OCI-LY7 (cell line): Measurements from ENCODE around the gene EGFR. TPM values are rescaled to one million over a fixed set of nuclear protein-coding genes. Genes with fewer than 3 reads are reported as not detected.

Source experiments
- BruUV-seq: library from RNA; stranded (reverse); fragments of 400-500 nt; replicated peaks from 2 replicates; lab custom pipeline; 2021; lab: Mats Ljungman, UMichigan
- CTCF ChIA-PET: fragments of 300-600 bp; sonication (Branson Sonifier 250); formaldehyde crosslinking; loops from one replicate; lab custom pipeline; 2022; ENCODE audit warnings: antibody characterized with exemption; ENCODE audit not compliant: unreplicated experiment; lab: Charles Lee
- POLR2A ChIA-PET: fragments of 300-600 bp; sonication (Branson Sonifier 250); formaldehyde crosslinking; loops from one replicate; lab custom pipeline; 2022; ENCODE audit warnings: antibody characterized with exemption; lab: Charles Lee
- DNase-seq: peaks from one replicate; pipeline ENCODE4 v3.0.0-alpha.2; 2015; ENCODE audit warnings: low spot score
- H2AFZ ChIP-seq: fragments of 200-600 bp; sonication (generic), shearing (Covaris generic); 2 replicates; pipeline ENCODE4 v1.6.1; 2014; ENCODE audit warnings: mild to moderate bottlenecking, antibody characterized with exemption, low read length, moderate library complexity
- H3K27ac ChIP-seq: fragments of 200-600 bp; sonication (generic); 2 replicates; pipeline ENCODE4 v1.5.1; 2014; ENCODE audit warnings: mixed run types, low read depth, mild to moderate bottlenecking, moderate library complexity, low read length, inconsistent platforms; ENCODE audit not compliant: poor library complexity, severe bottlenecking
- H3K36me3 ChIP-seq: fragments of 200-600 bp; sonication (generic); 2 replicates; pipeline ENCODE4 v1.6.1; 2014; ENCODE audit warnings: mild to moderate bottlenecking, antibody characterized with exemption, low read length, moderate library complexity, mixed read lengths; ENCODE audit not compliant: insufficient read depth
- H3K4me1 ChIP-seq: fragments of 200-600 bp; sonication (generic); 2 replicates; pipeline ENCODE4 v1.5.1; 2014; ENCODE audit warnings: mild to moderate bottlenecking, low read length; ENCODE audit not compliant: insufficient read depth, poor library complexity, severe bottlenecking
- H3K4me2 ChIP-seq: fragments of 200-600 bp; sonication (generic); 2 replicates; pipeline ENCODE4 v1.6.1; 2014; ENCODE audit warnings: mild to moderate bottlenecking, low read length
- H3K4me3 ChIP-seq: fragments of 200-600 bp; sonication (generic); 2 replicates; pipeline ENCODE4 v1.5.1; 2014; ENCODE audit warnings: mild to moderate bottlenecking, low read depth, low read length; ENCODE audit not compliant: poor library complexity, severe bottlenecking
- H3K79me2 ChIP-seq: fragments of 200-600 bp; sonication (generic); 2 replicates; pipeline ENCODE4 v1.6.1; 2016; ENCODE audit warnings: low read depth, mild to moderate bottlenecking, low read length, moderate library complexity, mixed read lengths; ENCODE audit not compliant: insufficient read depth
- H3K9me2 ChIP-seq: fragments of 200-600 bp; sonication (generic); 2 replicates; pipeline ENCODE4 v1.6.1; 2016; ENCODE audit warnings: mild to moderate bottlenecking, low read length, mixed read lengths; ENCODE audit not compliant: insufficient read depth
- H3K9me3 ChIP-seq: fragments of 200-600 bp; sonication (generic); 2 replicates; pipeline ENCODE4 v1.6.1; 2014; ENCODE audit warnings: mild to moderate bottlenecking, mixed run types, low read length, mixed read lengths
- H4K20me1 ChIP-seq: fragments of 200-600 bp; sonication (generic); 2 replicates; pipeline ENCODE4 v1.6.1; 2014; ENCODE audit warnings: mild to moderate bottlenecking, antibody characterized with exemption, low read length, moderate library complexity, mixed read lengths; ENCODE audit not compliant: insufficient read depth
- EZH2phosphoT487 ChIP-seq: fragments of 200-600 bp; sonication (generic); IDR thresholded peaks from 2 replicates; pipeline ENCODE4 v1.6.1; 2018; ENCODE audit warnings: low read depth, borderline replicate concordance, mild to moderate bottlenecking, mixed run types, antibody characterized with exemption, low read length, moderate library complexity, mixed read lengths
- intact Hi-C: fragments of 100-400 bp; cut with micrococcal nuclease; formaldehyde crosslinking; loops from one replicate; pipeline ENCODE4 v1.10.0; 2022; ENCODE audit not compliant: unreplicated experiment
- total RNA-seq, 2 experiments: library from RNA; depleted of rRNA in 1 of 2; stranded (reverse); fragments of >200 nt in 1 of 2; shearing (Covaris generic) in 1 of 2; gene quantifications; 2 replicates each; pipeline ENCODE4 v1.2.3, GENCODE V29; 2014 to 2022
- TF ChIP-seq, protein P1 (sequence below): fragments of 200-600 bp; sonication (generic); conservative IDR thresholded peaks from 2 replicates; pipeline ENCODE4 v1.5.1; 2014; ENCODE audit warnings: mild to moderate bottlenecking, antibody characterized with exemption, low read length, moderate library complexity, mixed read lengths

EGFR gene
- total RNA-seq, 2 experiments from 2014 or later = 0.27 TPM; not detected in 1

DNA sequence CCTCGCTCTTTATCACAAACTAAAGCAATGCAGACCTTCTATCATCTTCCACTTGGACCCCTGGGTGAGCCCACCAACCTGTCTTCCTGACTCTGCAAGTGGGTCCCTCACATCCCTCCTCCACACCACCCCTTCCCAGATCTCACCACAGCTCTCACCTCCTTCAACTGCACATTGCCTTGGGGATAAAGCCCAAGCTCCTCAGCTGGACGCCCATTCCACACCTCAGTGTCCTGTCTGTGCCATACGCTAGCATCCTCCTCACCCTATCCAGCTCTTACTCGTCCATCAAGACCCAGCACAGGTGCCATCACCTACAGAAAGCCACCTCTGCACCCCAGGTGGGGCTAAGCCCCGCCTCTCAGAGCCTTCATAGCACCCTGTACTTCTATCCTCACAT lies 205.3 kb downstream of the EGFR start:
- no TSS peak for BruUV-seq
- DNase-seq = no peak
- H3K27ac ChIP-seq = no peak overlapping the region
- no peaks in the 10 kb centered on the region for H3K4me1 ChIP-seq
- no peaks in the 10 kb centered on the region for H3K36me3 ChIP-seq
- ChIA-PET CTCF (no interaction called here), POLR2A (interaction anchor here (0.5 kb wide), 1 partner anchor 402 kb away, joined by 3 read pairs; no protein-coding TSS in a partner anchor)
- no peaks in the 10 kb centered on the region for H3K9me3 ChIP-seq
- H4K20me1 ChIP-seq = no peaks in the 10 kb centered on the region
- no peak overlapping the region for H3K4me2 ChIP-seq
- no peaks in the 10 kb centered on the region for H3K9me2 ChIP-seq
- TF ChIP-seq, protein P1, sequence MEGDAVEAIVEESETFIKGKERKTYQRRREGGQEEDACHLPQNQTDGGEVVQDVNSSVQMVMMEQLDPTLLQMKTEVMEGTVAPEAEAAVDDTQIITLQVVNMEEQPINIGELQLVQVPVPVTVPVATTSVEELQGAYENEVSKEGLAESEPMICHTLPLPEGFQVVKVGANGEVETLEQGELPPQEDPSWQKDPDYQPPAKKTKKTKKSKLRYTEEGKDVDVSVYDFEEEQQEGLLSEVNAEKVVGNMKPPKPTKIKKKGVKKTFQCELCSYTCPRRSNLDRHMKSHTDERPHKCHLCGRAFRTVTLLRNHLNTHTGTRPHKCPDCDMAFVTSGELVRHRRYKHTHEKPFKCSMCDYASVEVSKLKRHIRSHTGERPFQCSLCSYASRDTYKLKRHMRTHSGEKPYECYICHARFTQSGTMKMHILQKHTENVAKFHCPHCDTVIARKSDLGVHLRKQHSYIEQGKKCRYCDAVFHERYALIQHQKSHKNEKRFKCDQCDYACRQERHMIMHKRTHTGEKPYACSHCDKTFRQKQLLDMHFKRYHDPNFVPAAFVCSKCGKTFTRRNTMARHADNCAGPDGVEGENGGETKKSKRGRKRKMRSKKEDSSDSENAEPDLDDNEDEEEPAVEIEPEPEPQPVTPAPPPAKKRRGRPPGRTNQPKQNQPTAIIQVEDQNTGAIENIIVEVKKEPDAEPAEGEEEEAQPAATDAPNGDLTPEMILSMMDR = no peak
- TF ChIP-seq EZH2phosphoT487 = no peak
- H3K79me2 ChIP-seq = no peaks in the 10 kb centered on the region
- intact Hi-C loops = loop anchor here (5.0 kb wide), 1 partner anchor 767 kb away; no protein-coding TSS in a partner anchor
- H2AFZ ChIP-seq = no peak overlapping the region
- H3K4me3 ChIP-seq = no peak overlapping the region

DNA sequence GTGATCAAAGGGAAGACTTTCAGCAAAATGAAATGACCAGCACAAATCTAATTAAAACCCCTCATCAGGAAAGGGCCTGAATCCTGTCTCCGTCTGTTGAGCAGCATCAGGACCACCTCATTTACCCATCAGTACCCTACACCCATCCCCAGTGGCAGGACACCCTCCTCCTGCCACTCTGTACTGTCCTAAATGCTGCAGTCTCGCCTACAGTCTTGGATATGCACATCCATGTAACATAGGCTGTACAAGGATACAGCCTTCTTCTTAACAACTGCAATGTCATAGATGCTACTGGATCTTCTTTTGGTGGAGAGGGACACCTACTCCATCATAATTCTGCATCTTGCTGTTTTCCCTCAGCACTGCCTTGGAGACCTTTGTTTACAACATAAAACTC lies 206.0 kb downstream of the EGFR start:
- TF ChIP-seq EZH2phosphoT487 = no peak
- H3K4me3 ChIP-seq = no peak overlapping the region
- CTCF ChIA-PET = no interaction called here
- no peaks in the 10 kb centered on the region for H3K9me3 ChIP-seq
- no peak overlapping the region for H3K4me2 ChIP-seq
- H3K36me3 ChIP-seq = no peaks in the 10 kb centered on the region
- H4K20me1 ChIP-seq = no peaks in the 10 kb centered on the region
- intact Hi-C loops = loop anchor here (5.0 kb wide), 1 partner anchor 768 kb away; no protein-coding TSS in a partner anchor
- no peak overlapping the region for H2AFZ ChIP-seq
- H3K27ac ChIP-seq = no peak overlapping the region
- no peak for DNase-seq
- H3K4me1 ChIP-seq = no peaks in the 10 kb centered on the region
- no peaks in the 10 kb centered on the region for H3K79me2 ChIP-seq
- no peaks in the 10 kb centered on the region for H3K9me2 ChIP-seq
- POLR2A ChIA-PET = no interaction called here
- BruUV-seq = no TSS peak

DNA sequence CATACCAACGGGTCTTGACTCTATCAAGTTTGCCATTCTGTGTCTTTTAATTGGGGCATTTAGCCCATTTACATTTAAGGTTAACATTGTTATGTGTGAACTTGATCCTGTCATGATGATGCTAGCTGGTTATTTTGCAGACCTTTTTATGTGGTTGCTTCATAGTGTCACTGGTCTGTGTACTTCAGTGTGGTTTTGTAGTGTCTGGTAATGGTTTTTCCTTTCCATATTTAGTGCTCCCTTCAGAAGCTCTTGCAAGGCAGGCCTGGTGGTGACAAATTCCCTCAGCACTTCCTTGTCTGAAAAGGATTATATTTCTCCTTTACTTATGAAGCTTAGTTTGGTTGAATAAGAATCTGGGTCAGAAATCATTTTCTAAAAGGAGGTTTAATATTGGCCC lies 211.2 kb downstream of the EGFR start:
- CTCF ChIA-PET = no interaction called here

More for the DNA sequence above, 211.2 kb downstream of the EGFR start:
- no peak overlapping the region for H3K4me2 ChIP-seq
- BruUV-seq = no TSS peak
- H3K4me3 ChIP-seq = no peak overlapping the region
- H4K20me1 ChIP-seq = no peaks in the 10 kb centered on the region
- DNase-seq = no peak
- no peaks in the 10 kb centered on the region for H3K9me2 ChIP-seq
- TF ChIP-seq, protein P1 = no peak
- TF ChIP-seq EZH2phosphoT487 = no peak
- no peaks in the 10 kb centered on the region for H3K36me3 ChIP-seq
- no peak overlapping the region for H2AFZ ChIP-seq
- no peak overlapping the region for H3K27ac ChIP-seq
- POLR2A ChIA-PET = no interaction called here
- H3K79me2 ChIP-seq = no peaks in the 10 kb centered on the region
- no peaks in the 10 kb centered on the region for H3K9me3 ChIP-seq
- intact Hi-C loops = no loop called here
- H3K4me1 ChIP-seq = no peaks in the 10 kb centered on the region
